ENCODE data around the gene SWSAP1. TPM values are rescaled to one million over a fixed set of nuclear protein-coding genes. Genes with fewer than 3 reads are reported as not detected.

Gene SWSAP1
- total and polyA plus RNA-seq, 9 of the 15 experiments (the other 6 are each of a cell fraction or from before 2014, with no cell fraction given), result 0.18 to 2.8 (median 1.7) TPM

GRCh38 chr19:11382898-11383705 lies 8.6 kb downstream of the SWSAP1 start (continued):
- TF ChIP-seq FOXO4 (CRISPR knock-in tag; IDR thresholded peaks at IDR 0.05), result no peak
- peak; percentile 91 for TF ChIP-seq REST (IDR thresholded peaks at IDR 0.05; ENCODE audit: borderline replicate concordance)
- TF ChIP-seq REST (CRISPR knock-in tag; IDR thresholded peaks at IDR 0.05; ENCODE audit: low read depth), result no peak
- TF ChIP-seq, protein P1, sequence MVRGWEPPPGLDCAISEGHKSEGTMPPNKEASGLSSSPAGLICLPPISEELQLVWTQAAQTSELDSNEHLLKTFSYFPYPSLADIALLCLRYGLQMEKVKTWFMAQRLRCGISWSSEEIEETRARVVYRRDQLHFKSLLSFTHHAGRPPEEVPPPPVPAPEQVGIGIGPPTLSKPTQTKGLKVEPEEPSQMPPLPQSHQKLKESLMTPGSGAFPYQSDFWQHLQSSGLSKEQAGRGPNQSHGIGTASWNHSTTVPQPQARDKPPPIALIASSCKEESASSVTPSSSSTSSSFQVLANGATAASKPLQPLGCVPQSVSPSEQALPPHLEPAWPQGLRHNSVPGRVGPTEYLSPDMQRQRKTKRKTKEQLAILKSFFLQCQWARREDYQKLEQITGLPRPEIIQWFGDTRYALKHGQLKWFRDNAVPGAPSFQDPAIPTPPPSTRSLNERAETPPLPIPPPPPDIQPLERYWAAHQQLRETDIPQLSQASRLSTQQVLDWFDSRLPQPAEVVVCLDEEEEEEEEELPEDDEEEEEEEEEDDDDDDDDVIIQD (CRISPR knock-in tag; IDR thresholded peaks at IDR 0.05), result 0 out of 2 replicates have a peak, but pooled peaks have one; percentile 42
- peak; percentile 95 to 98 (median 96) for TF ChIP-seq CTCF (IDR thresholded peaks at IDR 0.05 in 2 of 3, conservative IDR thresholded peaks at IDR 0.05 in 1 of 3; ENCODE audit: insufficient read depth in 2 of 3, low read depth in 1 of 3, low read length in 3 of 3)
- TF ChIP-seq ZBTB1 (CRISPR knock-in tag; IDR thresholded peaks at IDR 0.05; ENCODE audit: borderline replicate concordance, low read depth), result no peak
- TF ChIP-seq BMI1 (IDR thresholded peaks at IDR 0.05; ENCODE audit: low read length), result no peak
- TF ChIP-seq ARID3A (IDR thresholded peaks at IDR 0.05; ENCODE audit: borderline replicate concordance, low read depth, low read length), result no peak
- no peak for TF ChIP-seq FOXJ3 (CRISPR knock-in tag; IDR thresholded peaks at IDR 0.05)
- peak; percentile 56 to 83 for TF ChIP-seq RAD21 (CRISPR knock-in tag; conservative IDR thresholded peaks at IDR 0.05 in 1 of 2, IDR thresholded peaks at IDR 0.05 in 1 of 2)
- no peak for TF ChIP-seq ZNF224 (CRISPR knock-in tag; IDR thresholded peaks at IDR 0.05)
